IMR-90 (cell line): ENCODE data around the gene SIGLEC11.

Source experiments
- BHLHE40 ChIP-seq: fragments of 150-350 bp; IDR thresholded peaks from 2 replicates; pipeline ENCODE4 v1.6.1; 2016; ENCODE audit warnings: mild to moderate bottlenecking, low read depth, low read length
- CEBPB ChIP-seq: IDR thresholded peaks from 2 replicates; pipeline ENCODE4 v1.6.1; 2012; ENCODE audit warnings: low read depth, low read length, improper control_type of control experiment
- CHD1 ChIP-seq: IDR thresholded peaks from 2 replicates; pipeline ENCODE4 v1.6.1; 2012; ENCODE audit warnings: low read depth, low read length, improper control_type of control experiment
- MAFK ChIP-seq: IDR thresholded peaks from 2 replicates; pipeline ENCODE4 v1.6.1; 2012; ENCODE audit warnings: low read depth, low read length, improper control_type of control experiment
- MAZ ChIP-seq: IDR thresholded peaks from 2 replicates; pipeline ENCODE4 v1.6.1; 2012; ENCODE audit warnings: low read depth, mild to moderate bottlenecking, low read length, improper control_type of control experiment, moderate library complexity, borderline replicate concordance
- MXI1 ChIP-seq: IDR thresholded peaks from 2 replicates; pipeline ENCODE4 v1.6.1; 2012; ENCODE audit warnings: low read depth, mild to moderate bottlenecking, low read length, moderate library complexity, borderline replicate concordance
- NFE2L2 ChIP-seq: fragments of 150-350 bp; IDR thresholded peaks from 2 replicates; pipeline ENCODE4 v1.6.1; 2016; ENCODE audit warnings: low read depth, mild to moderate bottlenecking, low read length
- POLR2A ChIP-seq: IDR thresholded peaks from 2 replicates; pipeline ENCODE4 v1.6.1; 2012; ENCODE audit warnings: mild to moderate bottlenecking, low read depth, low read length
- RAD21 ChIP-seq: IDR thresholded peaks from 2 replicates; pipeline ENCODE4 v1.6.1; 2012; ENCODE audit warnings: low read length, improper control_type of control experiment
- RCOR1 ChIP-seq: IDR thresholded peaks from 2 replicates; pipeline ENCODE4 v1.6.1; 2012; ENCODE audit warnings: mild to moderate bottlenecking, low read length, improper control_type of control experiment; ENCODE audit not compliant: insufficient replicate concordance
- SMC3 ChIP-seq: fragments of 150-350 bp; IDR thresholded peaks from 2 replicates; pipeline ENCODE4 v1.6.1; 2016; ENCODE audit warnings: low read depth, mild to moderate bottlenecking, antibody characterized with exemption, low read length, moderate library complexity
- TF ChIP-seq, protein P1 (sequence below): conservative IDR thresholded peaks from 2 replicates; pipeline ENCODE4 v1.5.1; 2012; ENCODE audit warnings: mild to moderate bottlenecking, low read depth, low read length, improper control_type of control experiment
- TF ChIP-seq, protein P2 (sequence below): fragments of 150-350 bp; IDR thresholded peaks from 2 replicates; pipeline ENCODE4 v1.6.1; 2017; ENCODE audit warnings: mild to moderate bottlenecking, antibody characterized with exemption, low read length, low read depth
- TF ChIP-seq, protein P3 (sequence below): fragments of 150-350 bp; IDR thresholded peaks from 2 replicates; pipeline ENCODE4 v1.6.1; 2016; ENCODE audit warnings: low read depth, mild to moderate bottlenecking, low read length, moderate library complexity, borderline replicate concordance

DNA sequence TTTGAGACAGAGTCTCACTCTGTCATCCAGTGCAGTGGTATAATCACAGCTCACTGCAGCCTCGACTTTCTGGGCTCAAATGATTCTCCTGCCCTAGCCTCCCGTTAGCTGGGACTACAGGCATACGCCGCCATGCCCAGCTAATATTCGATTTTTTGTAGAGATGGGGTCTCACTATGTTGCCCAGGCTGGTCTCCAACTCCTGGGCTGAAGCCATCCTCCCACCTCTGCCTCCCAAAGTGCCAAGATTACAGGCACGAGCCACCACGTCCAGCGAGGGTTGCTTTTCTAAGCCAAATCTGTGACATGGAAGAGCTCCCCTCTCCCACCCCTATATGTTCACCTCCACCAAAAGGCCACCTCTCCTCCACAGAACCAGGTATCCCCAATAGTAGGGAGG, 42.9 kb downstream of the SIGLEC11 start:
- TF ChIP-seq, protein P1, sequence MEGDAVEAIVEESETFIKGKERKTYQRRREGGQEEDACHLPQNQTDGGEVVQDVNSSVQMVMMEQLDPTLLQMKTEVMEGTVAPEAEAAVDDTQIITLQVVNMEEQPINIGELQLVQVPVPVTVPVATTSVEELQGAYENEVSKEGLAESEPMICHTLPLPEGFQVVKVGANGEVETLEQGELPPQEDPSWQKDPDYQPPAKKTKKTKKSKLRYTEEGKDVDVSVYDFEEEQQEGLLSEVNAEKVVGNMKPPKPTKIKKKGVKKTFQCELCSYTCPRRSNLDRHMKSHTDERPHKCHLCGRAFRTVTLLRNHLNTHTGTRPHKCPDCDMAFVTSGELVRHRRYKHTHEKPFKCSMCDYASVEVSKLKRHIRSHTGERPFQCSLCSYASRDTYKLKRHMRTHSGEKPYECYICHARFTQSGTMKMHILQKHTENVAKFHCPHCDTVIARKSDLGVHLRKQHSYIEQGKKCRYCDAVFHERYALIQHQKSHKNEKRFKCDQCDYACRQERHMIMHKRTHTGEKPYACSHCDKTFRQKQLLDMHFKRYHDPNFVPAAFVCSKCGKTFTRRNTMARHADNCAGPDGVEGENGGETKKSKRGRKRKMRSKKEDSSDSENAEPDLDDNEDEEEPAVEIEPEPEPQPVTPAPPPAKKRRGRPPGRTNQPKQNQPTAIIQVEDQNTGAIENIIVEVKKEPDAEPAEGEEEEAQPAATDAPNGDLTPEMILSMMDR = no peak
- TF ChIP-seq RCOR1 (no peak), SMC3 (no peak), POLR2A (no peak), CEBPB (no peak), MXI1 (no peak), BHLHE40 (no peak), MAFK (no peak), NFE2L2 (no peak), RAD21 (no peak), CHD1 (no peak), MAZ (no peak)
- TF ChIP-seq, protein P2, sequence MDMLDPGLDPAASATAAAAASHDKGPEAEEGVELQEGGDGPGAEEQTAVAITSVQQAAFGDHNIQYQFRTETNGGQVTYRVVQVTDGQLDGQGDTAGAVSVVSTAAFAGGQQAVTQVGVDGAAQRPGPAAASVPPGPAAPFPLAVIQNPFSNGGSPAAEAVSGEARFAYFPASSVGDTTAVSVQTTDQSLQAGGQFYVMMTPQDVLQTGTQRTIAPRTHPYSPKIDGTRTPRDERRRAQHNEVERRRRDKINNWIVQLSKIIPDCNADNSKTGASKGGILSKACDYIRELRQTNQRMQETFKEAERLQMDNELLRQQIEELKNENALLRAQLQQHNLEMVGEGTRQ = no peak
- TF ChIP-seq, protein P3, sequence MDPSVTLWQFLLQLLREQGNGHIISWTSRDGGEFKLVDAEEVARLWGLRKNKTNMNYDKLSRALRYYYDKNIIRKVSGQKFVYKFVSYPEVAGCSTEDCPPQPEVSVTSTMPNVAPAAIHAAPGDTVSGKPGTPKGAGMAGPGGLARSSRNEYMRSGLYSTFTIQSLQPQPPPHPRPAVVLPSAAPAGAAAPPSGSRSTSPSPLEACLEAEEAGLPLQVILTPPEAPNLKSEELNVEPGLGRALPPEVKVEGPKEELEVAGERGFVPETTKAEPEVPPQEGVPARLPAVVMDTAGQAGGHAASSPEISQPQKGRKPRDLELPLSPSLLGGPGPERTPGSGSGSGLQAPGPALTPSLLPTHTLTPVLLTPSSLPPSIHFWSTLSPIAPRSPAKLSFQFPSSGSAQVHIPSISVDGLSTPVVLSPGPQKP = no peak
